Middle frontal gyrus (tissue), 1 donor: ENCODE results near the gene ROCK2.
A peak's percentile ranks its signal among the peaks of the same experiment; 100 is the strongest.
"Not testable (repeated sequence)": the region's sequence is repeated elsewhere in the genome, so short reads cannot be mapped to it uniquely, and the experiment has no call there.

Source experiments
- DNase-seq: peaks from one replicate; pipeline ENCODE4 v3.0.0-alpha.2; 2015; ENCODE audit warnings: low spot score; ENCODE audit errors: extremely low spot score

ROCK2 gene

GRCh38 chr2:11342551-11343367, 1.7 kb downstream of the ROCK2 start:
- no peak for DNase-seq

GRCh38 chr2:11340717-11341116, 3.7 kb downstream of the ROCK2 start:
- no peak for DNase-seq

GRCh38 chr2:11339508-11340083, 4.8 kb downstream of the ROCK2 start:
- no peak for DNase-seq

- DNase-seq, result no peak
Observed at GRCh38 chr2:11338580-11338979, 5.9 kb downstream of the ROCK2 start.

GRCh38 chr2:11337909-11338308, 6.5 kb downstream of the ROCK2 start:
- no peak for DNase-seq

GRCh38 chr2:11336189-11336588, 8.2 kb downstream of the ROCK2 start:
- DNase-seq, result no peak

- no peak for DNase-seq
Observed at GRCh38 chr2:11333427-11334183, 10.8 kb downstream of the ROCK2 start.

GRCh38 chr2:11332596-11332995, 11.8 kb downstream of the ROCK2 start:
- DNase-seq, result no peak

- DNase-seq, result no peak
Observed at GRCh38 chr2:11330457-11331142, 13.8 kb downstream of the ROCK2 start.

- DNase-seq, result no peak
Observed at GRCh38 chr2:11329776-11330175, 14.7 kb downstream of the ROCK2 start.

GRCh38 chr2:11328522-11328921, 15.9 kb downstream of the ROCK2 start:
- DNase-seq, result not testable (repeated sequence)

- DNase-seq, result no peak
Observed at GRCh38 chr2:11327871-11328270, 16.6 kb downstream of the ROCK2 start.

- no peak for DNase-seq
Observed at GRCh38 chr2:11326677-11327211, 17.7 kb downstream of the ROCK2 start.

- DNase-seq, result no peak
Observed at GRCh38 chr2:11325961-11326676, 18.3 kb downstream of the ROCK2 start.

- no peak for DNase-seq
Observed at GRCh38 chr2:11321847-11322246, 22.6 kb downstream of the ROCK2 start.

GRCh38 chr2:11320698-11321492, 23.5 kb downstream of the ROCK2 start:
- DNase-seq, result no peak

GRCh38 chr2:11319939-11320338, 24.5 kb downstream of the ROCK2 start:
- DNase-seq, result no peak

- DNase-seq, result no peak
Observed at GRCh38 chr2:11315074-11315705, 29.2 kb downstream of the ROCK2 start.

GRCh38 chr2:11314487-11314886, 29.9 kb downstream of the ROCK2 start:
- peak; percentile 34 for DNase-seq
